ENCODE data around the gene BMP2.

- TF ChIP-seq CTCF (IDR thresholded peaks at IDR 0.05): no peak
- no peak for TF ChIP-seq POLR2A (IDR thresholded peaks at IDR 0.05)
These were observed 20.4 kb upstream of the BMP2 start for GRCh38 chr20:6746901-6747609.

All from body of pancreas (tissue), 4 donors.